Measurements from ENCODE around the gene CADM2.
"Not testable (repeated sequence)": the region's sequence is repeated elsewhere in the genome, so short reads cannot be mapped to it uniquely, and the experiment has no call there.

The CADM2 gene

GRCh38 chr3:85950435-85950834 is 991.6 kb downstream of the CADM2 start:
- no peak for DNase-seq (ENCODE audit: low spot score)

- DNase-seq (ENCODE audit: low spot score), result no peak
Measured at GRCh38 chr3:85960793-85961192, 1002.0 kb downstream of the CADM2 start.

GRCh38 chr3:85977615-85978338 is 1019.0 kb downstream of the CADM2 start:
- DNase-seq (ENCODE audit: low spot score), result no peak

GRCh38 chr3:85979034-85979433 is 1020.2 kb downstream of the CADM2 start:
- no peak for DNase-seq (ENCODE audit: low spot score)

- not testable (repeated sequence) for DNase-seq (ENCODE audit: low spot score)
Measured at GRCh38 chr3:85989581-85989980, 1030.8 kb downstream of the CADM2 start.

GRCh38 chr3:86029590-86029989 is 1070.8 kb downstream of the CADM2 start:
- no peak for DNase-seq (ENCODE audit: low spot score)

- no peak for DNase-seq (ENCODE audit: low spot score)
Measured at GRCh38 chr3:86037916-86038315, 1079.1 kb downstream of the CADM2 start.

- DNase-seq (ENCODE audit: low spot score), result peak; percentile 1
Measured at GRCh38 chr3:86046436-86047136, 1087.8 kb downstream of the CADM2 start.

- no peak for DNase-seq (ENCODE audit: low spot score)
Measured at GRCh38 chr3:86047161-86047560, 1088.4 kb downstream of the CADM2 start.

GRCh38 chr3:86051058-86051457 is 1092.3 kb downstream of the CADM2 start:
- DNase-seq (ENCODE audit: low spot score), result no peak

- DNase-seq (ENCODE audit: low spot score), result no peak
Measured at GRCh38 chr3:86056032-86056431, 1097.2 kb downstream of the CADM2 start.

- no peak for DNase-seq (ENCODE audit: low spot score)
Measured at GRCh38 chr3:86056962-86057361, 1098.2 kb downstream of the CADM2 start.

GRCh38 chr3:86073799-86074198 is 1115.0 kb downstream of the CADM2 start:
- DNase-seq (ENCODE audit: low spot score), result no peak

- DNase-seq (ENCODE audit: low spot score), result no peak
Measured at GRCh38 chr3:86087160-86087871, 1128.5 kb downstream of the CADM2 start.

- DNase-seq (ENCODE audit: low spot score), result no peak
Measured at GRCh38 chr3:86104154-86104553, 1145.4 kb downstream of the CADM2 start.

- no peak for DNase-seq (ENCODE audit: low spot score)
Measured at GRCh38 chr3:86109434-86109833, 1150.6 kb downstream of the CADM2 start.
